ENCODE data around the gene WFS1. TPM values are rescaled to one million over a fixed set of nuclear protein-coding genes. Genes with fewer than 3 reads are reported as not detected.

WFS1 gene
- polyA plus RNA-seq, 1 of the 3 experiments (the other 2 are of a cell fraction), result 18.7 TPM

DNA sequence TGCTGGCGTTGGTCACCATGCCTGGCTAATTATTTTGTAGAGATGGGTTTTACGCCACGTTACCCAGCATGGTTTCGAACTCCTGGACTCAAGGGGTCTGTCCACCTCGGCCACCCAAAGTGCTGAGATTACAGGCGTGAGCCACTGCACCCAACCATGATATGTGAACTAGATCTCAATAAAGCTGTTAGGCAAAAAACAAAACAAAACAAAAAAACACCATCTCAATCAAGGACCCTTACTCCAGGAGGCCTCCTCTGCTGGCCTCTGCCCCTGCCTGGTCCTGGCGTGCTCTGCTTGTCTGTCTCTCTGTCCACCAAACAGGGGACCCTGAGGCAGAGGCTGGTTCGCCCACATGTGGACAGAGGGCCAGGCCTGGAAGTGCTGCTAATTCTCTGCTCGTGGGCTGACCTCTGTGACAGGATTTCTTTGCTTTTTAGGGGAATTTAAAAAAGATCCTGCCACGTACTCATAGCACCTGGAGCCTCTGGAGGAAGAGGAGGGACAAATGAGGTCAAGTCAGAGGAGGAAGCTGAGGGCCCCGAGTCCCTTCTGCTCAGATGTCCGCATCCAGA lies 32.7 kb upstream of the WFS1 start:
- Histone ChIP-seq H3K9me2 (no peaks in the 10 kb centered on the region), H2AFZ (ENCODE audit: low read depth) (no peak overlapping the region), H3K27ac (ENCODE audit: low read depth in 2 of 2, low read length in 1 of 2) (no peak overlapping the region), H3K9ac (no peak overlapping the region), H3K4me1 (ENCODE audit: control insufficient read depth in 1 of 2, insufficient read depth in 2 of 2, low read depth in 1 of 2, low read length in 1 of 2) (peaks cover 0 to under 1% of the 10 kb centered on the region in 2 experiments; a peak in 1 of 4 replicates), H3K4me3 (ENCODE audit: low read depth in 2 of 2, low read length in 1 of 2) (no peak overlapping the region), H3K9me3 (no peaks in the 10 kb centered on the region), H4K20me1 (ENCODE audit: insufficient read depth) (no peaks in the 10 kb centered on the region), H3F3A (replicated peaks; ENCODE audit: insufficient read depth) (no peaks in the 10 kb centered on the region), H3K79me2 (ENCODE audit: insufficient read depth) (no peaks in the 10 kb centered on the region), H3K4me2 (no peak overlapping the region), H3K27me3 (ENCODE audit: insufficient read depth) (no peaks in the 10 kb centered on the region), H3K36me3 (replicated peaks in 1 of 2; ENCODE audit: control insufficient read depth in 1 of 2, insufficient read depth in 2 of 2, low read length in 1 of 2) (no peaks in the 10 kb centered on the region)
- no peak for TF ChIP-seq EZH2phosphoT487 (IDR thresholded peaks at IDR 0.05; ENCODE audit: borderline replicate concordance, low read depth)
- TF ChIP-seq NRF1 (IDR thresholded peaks at IDR 0.05; ENCODE audit: low read depth, low read length), result no peak
- no peak for TF ChIP-seq JUND (IDR thresholded peaks at IDR 0.05)
- no peak for TF ChIP-seq FOSL2 (IDR thresholded peaks at IDR 0.05; ENCODE audit: borderline replicate concordance, low read depth)
- TF ChIP-seq NFIC (IDR thresholded peaks at IDR 0.05; ENCODE audit: borderline replicate concordance), result no peak
- no peak for TF ChIP-seq REST (IDR thresholded peaks at IDR 0.05; ENCODE audit: low read depth, low read length)
- TF ChIP-seq POLR2AphosphoS5 (IDR thresholded peaks at IDR 0.05; ENCODE audit: low read depth, low read length), result no peak
- TF ChIP-seq ELF1 (IDR thresholded peaks at IDR 0.05), result no peak
- no peak for TF ChIP-seq RFX5 (IDR thresholded peaks at IDR 0.05; ENCODE audit: low read length)
- TF ChIP-seq PBX3 (IDR thresholded peaks at IDR 0.05), result no peak
- TF ChIP-seq CHD2 (IDR thresholded peaks at IDR 0.05; ENCODE audit: low read length, partially characterized antibody), result no peak
- TF ChIP-seq, protein P1, sequence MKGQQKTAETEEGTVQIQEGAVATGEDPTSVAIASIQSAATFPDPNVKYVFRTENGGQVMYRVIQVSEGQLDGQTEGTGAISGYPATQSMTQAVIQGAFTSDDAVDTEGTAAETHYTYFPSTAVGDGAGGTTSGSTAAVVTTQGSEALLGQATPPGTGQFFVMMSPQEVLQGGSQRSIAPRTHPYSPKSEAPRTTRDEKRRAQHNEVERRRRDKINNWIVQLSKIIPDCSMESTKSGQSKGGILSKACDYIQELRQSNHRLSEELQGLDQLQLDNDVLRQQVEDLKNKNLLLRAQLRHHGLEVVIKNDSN (IDR thresholded peaks at IDR 0.05; ENCODE audit: borderline replicate concordance, low read depth), result no peak
- TF ChIP-seq, protein P2, sequence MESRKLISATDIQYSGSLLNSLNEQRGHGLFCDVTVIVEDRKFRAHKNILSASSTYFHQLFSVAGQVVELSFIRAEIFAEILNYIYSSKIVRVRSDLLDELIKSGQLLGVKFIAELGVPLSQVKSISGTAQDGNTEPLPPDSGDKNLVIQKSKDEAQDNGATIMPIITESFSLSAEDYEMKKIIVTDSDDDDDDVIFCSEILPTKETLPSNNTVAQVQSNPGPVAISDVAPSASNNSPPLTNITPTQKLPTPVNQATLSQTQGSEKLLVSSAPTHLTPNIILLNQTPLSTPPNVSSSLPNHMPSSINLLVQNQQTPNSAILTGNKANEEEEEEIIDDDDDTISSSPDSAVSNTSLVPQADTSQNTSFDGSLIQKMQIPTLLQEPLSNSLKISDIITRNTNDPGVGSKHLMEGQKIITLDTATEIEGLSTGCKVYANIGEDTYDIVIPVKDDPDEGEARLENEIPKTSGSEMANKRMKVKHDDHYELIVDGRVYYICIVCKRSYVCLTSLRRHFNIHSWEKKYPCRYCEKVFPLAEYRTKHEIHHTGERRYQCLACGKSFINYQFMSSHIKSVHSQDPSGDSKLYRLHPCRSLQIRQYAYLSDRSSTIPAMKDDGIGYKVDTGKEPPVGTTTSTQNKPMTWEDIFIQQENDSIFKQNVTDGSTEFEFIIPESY (IDR thresholded peaks at IDR 0.05; ENCODE audit: borderline replicate concordance, low read depth), result no peak
- no peak for TF ChIP-seq RCOR1 (IDR thresholded peaks at IDR 0.05; ENCODE audit: low read length)
- TF ChIP-seq, protein P3, sequence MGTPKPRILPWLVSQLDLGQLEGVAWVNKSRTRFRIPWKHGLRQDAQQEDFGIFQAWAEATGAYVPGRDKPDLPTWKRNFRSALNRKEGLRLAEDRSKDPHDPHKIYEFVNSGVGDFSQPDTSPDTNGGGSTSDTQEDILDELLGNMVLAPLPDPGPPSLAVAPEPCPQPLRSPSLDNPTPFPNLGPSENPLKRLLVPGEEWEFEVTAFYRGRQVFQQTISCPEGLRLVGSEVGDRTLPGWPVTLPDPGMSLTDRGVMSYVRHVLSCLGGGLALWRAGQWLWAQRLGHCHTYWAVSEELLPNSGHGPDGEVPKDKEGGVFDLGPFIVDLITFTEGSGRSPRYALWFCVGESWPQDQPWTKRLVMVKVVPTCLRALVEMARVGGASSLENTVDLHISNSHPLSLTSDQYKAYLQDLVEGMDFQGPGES (IDR thresholded peaks at IDR 0.05; ENCODE audit: low read depth, low read length), result no peak
- no peak for TF ChIP-seq MEF2A (IDR thresholded peaks at IDR 0.05; ENCODE audit: borderline replicate concordance, low read depth)
- TF ChIP-seq TAF1 (IDR thresholded peaks at IDR 0.05; ENCODE audit: borderline replicate concordance, low read depth, low read length), result no peak
- TF ChIP-seq MAX (IDR thresholded peaks at IDR 0.05; ENCODE audit: low read depth), result no peak
- TF ChIP-seq MXI1 (IDR thresholded peaks at IDR 0.05; ENCODE audit: low read depth, low read length), result no peak
- 43% methylated on average over 10 of the region's 12 CpGs for whole genome bisulfite sequencing (ENCODE audit: low lambda C conversion rate)
- no peak for DNase-seq
- POLR2A ChIA-PET, result no interaction called here
- CTCF ChIA-PET, result interaction anchor here (1.8 kb wide), 1 partner anchor 14 kb away, joined by 4 read pairs; no protein-coding TSS in a partner anchor
